ENCODE measurements around the gene RCAN2.

- TF ChIP-seq CTCF (IDR thresholded peaks at IDR 0.05) (no peak), POLR2A (IDR thresholded peaks at IDR 0.05) (no peak)
These were observed 37.9 kb upstream of the RCAN2 start for GRCh38 chr6:46528961-46529750.
